HG02610 (cell line): ENCODE data around the gene INPP5F.
"Not testable (repeated sequence)": the region's sequence is repeated elsewhere in the genome, so short reads cannot be mapped to it uniquely, and the experiment has no call there.

Experiments used
- ATAC-seq: cut with Tn5 transposase; IDR thresholded peaks from one replicate; pipeline ENCODE4 v1.9.1; 2021; ENCODE audit warnings: mild to moderate bottlenecking, moderate library complexity; ENCODE audit not compliant: unreplicated experiment

INPP5F gene

GRCh38 chr10:119776536-119776935 lies 50.7 kb downstream of the INPP5F start:
- no peak for ATAC-seq

GRCh38 chr10:119777686-119778085 lies 51.8 kb downstream of the INPP5F start:
- ATAC-seq, result no peak

- ATAC-seq, result no peak
Observed at GRCh38 chr10:119778776-119779445, 53.1 kb downstream of the INPP5F start.

GRCh38 chr10:119780879-119781480 lies 55.1 kb downstream of the INPP5F start:
- ATAC-seq, result no peak

- ATAC-seq, result no peak
Observed at GRCh38 chr10:119781498-119781897, 55.6 kb downstream of the INPP5F start.

GRCh38 chr10:119782981-119783664 lies 57.3 kb downstream of the INPP5F start:
- no peak for ATAC-seq

- no peak for ATAC-seq
Observed at GRCh38 chr10:119783665-119784027, 57.8 kb downstream of the INPP5F start.

- peak; percentile 77 for ATAC-seq
Observed at GRCh38 chr10:119784340-119785067, 58.7 kb downstream of the INPP5F start.

GRCh38 chr10:119786117-119786769 lies 60.4 kb downstream of the INPP5F start:
- ATAC-seq, result no peak

GRCh38 chr10:119795101-119795500 lies 69.3 kb downstream of the INPP5F start:
- not testable (repeated sequence) for ATAC-seq

GRCh38 chr10:119796039-119796438 lies 70.2 kb downstream of the INPP5F start:
- no peak for ATAC-seq

- no peak for ATAC-seq
Observed at GRCh38 chr10:119801176-119801575, 75.3 kb downstream of the INPP5F start.

- ATAC-seq, result peak; percentile 77
Observed at GRCh38 chr10:119801998-119802538, 76.2 kb downstream of the INPP5F start.

- ATAC-seq, result no peak
Observed at GRCh38 chr10:119803264-119803663, 77.4 kb downstream of the INPP5F start.

GRCh38 chr10:119805702-119806230 lies 79.9 kb downstream of the INPP5F start:
- no peak for ATAC-seq

GRCh38 chr10:119806334-119807130 lies 80.7 kb downstream of the INPP5F start:
- no peak for ATAC-seq

- no peak for ATAC-seq
Observed at GRCh38 chr10:119807960-119808697, 82.3 kb downstream of the INPP5F start.

- no peak for ATAC-seq
Observed at GRCh38 chr10:119811122-119811521, 85.3 kb downstream of the INPP5F start.

- no peak for ATAC-seq
Observed at GRCh38 chr10:119812684-119813083, 86.8 kb downstream of the INPP5F start.
